ENCODE data around the gene BRI3.

GRCh38 chr7:98240961-98241673 is 40.4 kb upstream of the BRI3 start:
- peak; percentile 29 to 68 (median 43) for TF ChIP-seq CTCF (IDR thresholded peaks at IDR 0.05)
- TF ChIP-seq POLR2A (IDR thresholded peaks at IDR 0.05) = no peak
